AG04449 (cell line): ENCODE data around the gene IQGAP2.

ENCODE experiments used
- CTCF ChIA-PET: fragments of 350-600 bp; formaldehyde crosslinking; extraction: SDS; loops from one replicate; lab custom pipeline; 2021; ENCODE audit warnings: antibody characterized with exemption; lab: Yijun Ruan, JAX
- POLR2A ChIA-PET: fragments of 400-600, 350-600 bp; formaldehyde crosslinking; extraction: SDS; loops from one replicate; lab custom pipeline; 2020; ENCODE audit warnings: antibody characterized with exemption, inconsistent platforms; lab: Yijun Ruan, JAX
- DNase-seq: peaks from one replicate; pipeline ENCODE4 v3.0.0-alpha.2; 2010; ENCODE audit warnings: low read depth, low spot score
- H3K4me3 ChIP-seq: 2 replicates; pipeline ENCODE4 v1.5.1; 2011; ENCODE audit warnings: low read depth, mild to moderate bottlenecking, control low read depth, low read length
- CTCF ChIP-seq: IDR thresholded peaks from one replicate; pipeline ENCODE4 v1.5.1; 2011; ENCODE audit warnings: mild to moderate bottlenecking, moderate library complexity, low read length, control low read depth, inconsistent platforms; ENCODE audit not compliant: insufficient read depth; ENCODE audit errors: missing control alignments

Gene IQGAP2

DNA sequence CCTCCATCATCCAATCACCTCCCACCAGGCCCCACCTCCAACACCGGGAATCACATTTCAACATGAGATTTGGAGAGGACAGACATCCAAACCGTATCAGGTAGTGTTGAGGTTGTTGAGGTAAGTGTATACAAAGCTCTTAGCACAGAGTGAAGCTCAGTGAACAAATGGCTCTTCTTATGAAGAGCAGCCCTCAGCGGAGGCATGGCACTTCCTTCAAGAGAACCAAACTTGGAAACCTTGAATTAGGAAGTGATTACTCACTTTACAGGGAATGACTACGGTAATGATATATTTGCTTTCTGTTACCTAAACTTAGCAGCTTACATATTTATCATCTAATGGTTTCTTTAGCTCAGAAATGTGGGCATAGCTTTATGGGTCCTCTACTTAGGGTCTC, 92.8 kb downstream of the IQGAP2 start:
- DNase-seq: no peak
- no peak for TF ChIP-seq CTCF
- POLR2A ChIA-PET: no interaction called here
- no peak overlapping the region for H3K4me3 ChIP-seq
- CTCF ChIA-PET: no interaction called here

DNA sequence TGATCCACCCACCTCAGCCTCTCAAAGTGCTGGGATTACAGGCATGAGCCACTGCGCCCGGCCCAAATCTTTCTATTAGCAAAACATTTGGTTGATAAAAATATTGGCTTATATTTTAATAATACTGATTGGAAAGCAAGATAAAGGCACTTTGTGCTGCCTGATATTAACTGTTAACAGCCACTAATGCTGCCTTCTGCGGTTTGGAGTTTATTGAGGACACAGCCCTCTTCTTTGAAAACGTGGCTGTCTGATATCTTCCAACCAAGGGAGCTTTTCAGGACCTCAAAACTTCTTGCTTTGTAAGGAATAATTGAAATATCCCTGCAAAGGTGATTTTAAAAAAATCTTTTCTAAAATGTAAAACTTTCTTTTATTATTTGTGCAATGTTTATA, 94.0 kb downstream of the IQGAP2 start:
- no peak overlapping the region for H3K4me3 ChIP-seq
- no peak for TF ChIP-seq CTCF
- no peak for DNase-seq
- ChIA-PET POLR2A (no interaction called here), CTCF (no interaction called here)

- no peak overlapping the region for H3K4me3 ChIP-seq
- ChIA-PET POLR2A (no interaction called here), CTCF (no interaction called here)
- no peak for DNase-seq
- TF ChIP-seq CTCF: no peak
Measured at GRCh38 chr5:76497986-76498717, 95.1 kb downstream of the IQGAP2 start.

- no peak for DNase-seq
- POLR2A ChIA-PET: no interaction called here
- H3K4me3 ChIP-seq: no peak overlapping the region
- CTCF ChIA-PET: no interaction called here
- TF ChIP-seq CTCF: no peak
Measured at GRCh38 chr5:76499507-76500161, 96.5 kb downstream of the IQGAP2 start.

- H3K4me3 ChIP-seq: no peak overlapping the region
- POLR2A ChIA-PET: no interaction called here
- TF ChIP-seq CTCF: no peak
- DNase-seq: no peak
- CTCF ChIA-PET: no interaction called here
Measured at GRCh38 chr5:76500633-76501393, 97.7 kb downstream of the IQGAP2 start.

DNA sequence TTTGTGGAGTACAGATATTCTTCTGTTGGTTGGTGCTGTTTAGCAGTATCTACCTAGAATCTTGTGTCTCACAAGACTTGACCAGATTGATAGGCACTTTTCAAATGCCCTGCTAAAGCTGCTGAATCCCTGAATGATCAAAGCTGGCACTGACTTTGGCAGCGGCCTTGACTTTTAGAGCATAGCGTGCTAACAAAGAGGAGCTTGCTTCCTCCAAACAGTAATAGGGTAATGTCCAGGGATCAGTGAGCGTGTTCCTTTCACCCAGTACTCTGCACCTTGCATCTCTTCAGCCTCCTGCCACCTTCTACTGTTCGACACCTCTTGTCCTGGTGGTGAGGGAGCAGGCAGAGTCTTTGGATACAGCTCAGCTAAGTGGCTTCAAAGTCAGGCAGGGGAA, 100.8 kb downstream of the IQGAP2 start:
- ChIA-PET POLR2A (no interaction called here), CTCF (no interaction called here)
- no peak for TF ChIP-seq CTCF
- H3K4me3 ChIP-seq: no peak overlapping the region
- DNase-seq: no peak
